ENCODE measurements around the gene PSD4.

Gene PSD4

GRCh38 chr2:113129519-113130078, 44.2 kb upstream of the PSD4 start:
- H3K4me3 ChIP-seq (ENCODE audit: low read depth, low read length) = no peak overlapping the region
- TF ChIP-seq CTCF (IDR thresholded peaks at IDR 0.05; ENCODE audit: low read depth, low read length) = no peak

- H3K4me3 ChIP-seq (ENCODE audit: low read depth, low read length) = no peak overlapping the region
- no peak for TF ChIP-seq CTCF (IDR thresholded peaks at IDR 0.05; ENCODE audit: low read depth, low read length)
Measured at GRCh38 chr2:113131352-113132185, 42.2 kb upstream of the PSD4 start.

GRCh38 chr2:113132414-113133021, 41.3 kb upstream of the PSD4 start:
- TF ChIP-seq CTCF (IDR thresholded peaks at IDR 0.05; ENCODE audit: low read depth, low read length) = no peak

GRCh38 chr2:113133704-113134598, 39.8 kb upstream of the PSD4 start:
- no peak for TF ChIP-seq CTCF (IDR thresholded peaks at IDR 0.05; ENCODE audit: low read depth, low read length)
- H3K4me3 ChIP-seq (ENCODE audit: low read depth, low read length) = no peak overlapping the region

More at GRCh38 chr2:113132414-113133021, 41.3 kb upstream of the PSD4 start:
- no peak overlapping the region for H3K4me3 ChIP-seq (ENCODE audit: low read depth, low read length)

GRCh38 chr2:113134717-113135116, 39.1 kb upstream of the PSD4 start:
- H3K4me3 ChIP-seq (ENCODE audit: low read depth, low read length) = no peak overlapping the region
- no peak for TF ChIP-seq CTCF (IDR thresholded peaks at IDR 0.05; ENCODE audit: low read depth, low read length)

- TF ChIP-seq CTCF (IDR thresholded peaks at IDR 0.05; ENCODE audit: low read depth, low read length) = no peak
- no peak overlapping the region for H3K4me3 ChIP-seq (ENCODE audit: low read depth, low read length)
Measured at GRCh38 chr2:113135317-113135716, 38.5 kb upstream of the PSD4 start.
